HL-60/S4 (cell line): Measurements from ENCODE around the gene CELF5.

Source experiments
- in situ Hi-C: fragments of 300-500 bp; cut with MboI; formaldehyde crosslinking; loops from 2 replicates; pipeline ENCODE4 v1.14.3; 2022; ENCODE audit warnings: low sequenced_read_pairs

Gene CELF5

DNA sequence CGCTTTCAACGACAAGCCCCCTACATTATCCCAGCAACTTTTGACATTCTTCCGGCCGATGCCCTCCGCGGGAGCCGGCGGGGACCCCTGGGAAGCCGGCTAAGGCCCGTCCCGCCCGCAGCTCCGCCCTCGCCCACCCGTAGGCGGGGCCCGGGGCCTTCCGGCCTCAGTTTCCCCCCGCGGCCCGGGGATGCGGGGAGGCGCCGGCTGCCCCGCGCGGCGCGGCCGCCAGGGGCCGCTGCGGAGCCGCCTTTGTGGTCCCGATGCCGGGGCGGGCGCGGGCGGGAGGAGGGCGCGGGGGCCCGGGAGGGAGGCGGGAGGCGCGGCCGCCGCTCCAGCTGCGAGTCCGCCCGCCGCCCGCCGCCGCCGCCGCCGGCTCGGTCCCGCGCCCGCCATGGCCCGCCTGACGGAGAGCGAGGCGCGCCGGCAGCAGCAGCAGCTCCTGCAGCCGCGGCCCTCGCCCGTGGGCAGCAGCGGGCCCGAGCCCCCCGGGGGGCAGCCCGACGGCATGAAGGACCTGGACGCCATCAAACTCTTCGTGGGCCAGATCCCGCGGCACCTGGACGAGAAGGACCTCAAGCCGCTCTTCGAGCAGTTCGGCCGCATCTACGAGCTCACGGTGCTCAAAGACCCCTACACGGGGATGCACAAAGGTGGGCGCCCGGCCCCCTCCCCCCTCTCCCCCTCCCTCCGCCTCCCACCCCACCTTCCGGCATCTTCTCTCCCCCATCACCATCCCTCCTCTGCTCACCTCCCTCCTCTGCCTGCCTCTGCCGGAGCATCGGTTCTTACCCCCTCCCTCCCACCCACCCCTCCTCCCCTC is at the start of gene CELF5:
Gene CELF5 (plus strand): TSS at position 316 of the 823 bp plus-strand sequence. CDS start 79 bp downstream, at position 395.
- in situ Hi-C loops: no loop called here

- in situ Hi-C loops: no loop called here
Observed at GRCh38 chr19:3175781-3176714, 48.4 kb upstream of the CELF5 start.

DNA sequence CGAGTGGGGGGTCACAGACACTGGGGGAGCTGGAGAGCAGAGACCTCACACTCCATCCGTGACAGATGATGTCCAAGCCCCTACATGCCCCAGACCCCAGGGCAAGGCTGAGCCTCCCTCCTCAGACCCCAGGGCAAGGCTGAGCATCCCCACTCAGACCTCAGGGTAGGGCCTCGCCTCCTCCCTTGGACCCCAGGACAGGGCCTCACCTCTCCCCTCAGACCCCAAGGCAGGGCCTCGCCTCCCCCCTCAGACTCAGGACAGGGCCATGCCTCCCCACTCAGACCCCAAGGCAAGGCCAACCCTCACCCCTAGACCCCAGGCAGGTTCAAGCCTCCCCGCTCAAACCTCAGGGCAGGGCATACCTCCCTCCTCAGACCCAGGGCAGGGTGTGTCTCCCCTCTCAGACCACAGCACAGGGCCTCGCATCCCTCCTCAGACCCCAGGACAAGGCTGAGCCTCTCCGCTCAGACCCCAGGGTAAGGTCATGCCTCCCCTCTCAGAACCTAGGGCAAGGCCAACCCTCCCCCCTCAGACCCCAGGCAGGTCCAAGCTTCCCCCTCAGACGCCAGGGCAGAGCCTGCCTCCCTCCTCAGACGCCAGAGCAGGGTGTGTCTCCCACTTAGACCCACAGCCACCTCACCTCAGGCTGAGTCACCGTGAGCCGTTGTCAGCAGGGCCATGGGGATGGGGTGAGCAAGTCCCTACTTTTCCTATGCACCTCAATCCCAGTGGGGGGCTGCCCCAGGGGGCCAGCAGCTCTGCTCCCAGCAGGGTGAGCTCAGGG is 47.6 kb upstream of the CELF5 start:
- in situ Hi-C loops: no loop called here

- in situ Hi-C loops: no loop called here
Observed at GRCh38 chr19:3178377-3178972, 46.0 kb upstream of the CELF5 start, which contains the start of gene S1PR4. Gene S1PR4 (plus strand): TSS chr19:3178769. CDS start chr19:3178793, 24 bp downstream.

DNA sequence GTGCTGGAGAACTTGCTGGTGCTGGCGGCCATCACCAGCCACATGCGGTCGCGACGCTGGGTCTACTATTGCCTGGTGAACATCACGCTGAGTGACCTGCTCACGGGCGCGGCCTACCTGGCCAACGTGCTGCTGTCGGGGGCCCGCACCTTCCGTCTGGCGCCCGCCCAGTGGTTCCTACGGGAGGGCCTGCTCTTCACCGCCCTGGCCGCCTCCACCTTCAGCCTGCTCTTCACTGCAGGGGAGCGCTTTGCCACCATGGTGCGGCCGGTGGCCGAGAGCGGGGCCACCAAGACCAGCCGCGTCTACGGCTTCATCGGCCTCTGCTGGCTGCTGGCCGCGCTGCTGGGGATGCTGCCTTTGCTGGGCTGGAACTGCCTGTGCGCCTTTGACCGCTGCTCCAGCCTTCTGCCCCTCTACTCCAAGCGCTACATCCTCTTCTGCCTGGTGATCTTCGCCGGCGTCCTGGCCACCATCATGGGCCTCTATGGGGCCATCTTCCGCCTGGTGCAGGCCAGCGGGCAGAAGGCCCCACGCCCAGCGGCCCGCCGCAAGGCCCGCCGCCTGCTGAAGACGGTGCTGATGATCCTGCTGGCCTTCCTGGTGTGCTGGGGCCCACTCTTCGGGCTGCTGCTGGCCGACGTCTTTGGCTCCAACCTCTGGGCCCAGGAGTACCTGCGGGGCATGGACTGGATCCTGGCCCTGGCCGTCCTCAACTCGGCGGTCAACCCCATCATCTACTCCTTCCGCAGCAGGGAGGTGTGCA is 45.3 kb upstream of the CELF5 start:
- in situ Hi-C loops: no loop called here

DNA sequence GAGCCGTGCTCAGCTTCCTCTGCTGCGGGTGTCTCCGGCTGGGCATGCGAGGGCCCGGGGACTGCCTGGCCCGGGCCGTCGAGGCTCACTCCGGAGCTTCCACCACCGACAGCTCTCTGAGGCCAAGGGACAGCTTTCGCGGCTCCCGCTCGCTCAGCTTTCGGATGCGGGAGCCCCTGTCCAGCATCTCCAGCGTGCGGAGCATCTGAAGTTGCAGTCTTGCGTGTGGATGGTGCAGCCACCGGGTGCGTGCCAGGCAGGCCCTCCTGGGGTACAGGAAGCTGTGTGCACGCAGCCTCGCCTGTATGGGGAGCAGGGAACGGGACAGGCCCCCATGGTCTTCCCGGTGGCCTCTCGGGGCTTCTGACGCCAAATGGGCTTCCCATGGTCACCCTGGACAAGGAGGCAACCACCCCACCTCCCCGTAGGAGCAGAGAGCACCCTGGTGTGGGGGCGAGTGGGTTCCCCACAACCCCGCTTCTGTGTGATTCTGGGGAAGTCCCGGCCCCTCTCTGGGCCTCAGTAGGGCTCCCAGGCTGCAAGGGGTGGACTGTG is 44.6 kb upstream of the CELF5 start:
- in situ Hi-C loops: no loop called here

DNA sequence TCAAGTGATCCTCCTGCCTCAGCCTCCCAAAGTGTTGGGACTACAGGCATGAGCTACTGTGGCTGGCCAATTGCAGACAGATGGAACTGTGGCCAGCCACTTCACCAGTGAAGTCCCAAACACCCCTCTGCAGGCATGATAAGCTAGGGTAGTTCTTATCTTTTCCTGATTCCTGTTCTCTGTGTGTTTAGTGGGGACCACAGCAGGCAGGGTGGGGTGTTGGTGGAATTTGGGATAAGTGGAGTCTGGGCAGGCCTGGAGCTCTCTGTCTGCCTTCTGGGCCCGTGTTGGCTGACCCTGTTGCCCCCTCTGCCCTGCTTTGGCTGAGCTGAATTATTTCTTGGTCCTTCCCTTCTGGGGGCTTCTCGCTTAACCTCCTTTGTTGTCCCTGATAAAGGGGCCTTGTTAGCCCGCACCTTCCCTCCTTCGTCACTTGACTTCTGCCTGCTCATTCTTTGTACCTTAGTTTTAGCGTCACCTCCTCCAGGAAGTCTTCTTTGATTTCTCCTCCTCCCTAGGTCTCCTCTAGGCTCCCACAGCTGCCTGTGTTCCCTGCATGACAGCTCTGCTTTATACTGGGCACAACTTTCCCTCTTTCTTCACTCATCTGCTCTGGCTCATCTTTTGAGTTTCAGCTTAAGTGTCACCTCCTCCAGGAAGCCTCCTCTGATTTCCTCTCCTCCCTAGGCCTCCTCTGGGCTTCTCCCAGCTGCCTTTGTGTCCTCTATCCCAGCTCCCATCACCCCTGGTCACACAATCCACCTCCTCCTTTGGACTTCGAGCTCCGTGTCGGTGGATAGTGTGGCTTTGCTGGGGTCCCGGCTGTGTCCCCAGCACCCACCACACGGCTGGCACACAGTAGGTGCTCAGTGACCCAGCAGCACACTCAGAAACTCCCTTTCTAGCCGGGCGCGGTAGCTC is 40.5 kb upstream of the CELF5 start:
- in situ Hi-C loops: no loop called here

GRCh38 chr19:3184847-3185460 is 39.5 kb upstream of the CELF5 start:
- in situ Hi-C loops: no loop called here

- in situ Hi-C loops: no loop called here
Observed at GRCh38 chr19:3185461-3186159, 38.9 kb upstream of the CELF5 start, which contains the start of gene NCLN. Gene NCLN (plus strand): TSS chr19:3185930. CDS start chr19:3186031, 101 bp downstream.

DNA sequence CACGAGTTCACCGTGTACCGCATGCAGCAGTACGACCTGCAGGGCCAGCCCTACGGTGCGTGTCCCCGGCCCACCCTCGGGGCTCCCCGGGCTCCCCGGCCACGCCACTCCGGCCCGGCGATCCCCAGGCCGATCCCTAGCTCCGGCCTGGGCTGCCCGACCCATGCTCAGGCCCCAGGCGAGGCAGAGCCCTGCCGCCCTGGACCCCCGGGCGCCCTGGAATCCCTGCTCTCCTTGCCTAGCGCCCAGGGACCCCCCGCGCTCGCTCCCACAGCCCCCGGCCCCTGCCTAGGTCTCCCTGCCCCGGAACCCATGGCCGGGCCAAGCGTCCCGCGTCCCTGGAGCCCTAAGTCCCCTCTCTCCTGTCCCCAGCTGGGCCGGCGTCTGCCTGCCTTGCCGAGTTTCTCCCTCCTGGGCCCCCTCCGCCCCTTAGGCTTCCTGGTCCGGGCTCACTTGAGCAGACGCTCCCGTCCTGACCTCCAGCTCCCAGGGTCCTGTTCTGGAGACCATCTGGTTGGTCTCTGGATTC is 38.2 kb upstream of the CELF5 start:
- in situ Hi-C loops: no loop called here

DNA sequence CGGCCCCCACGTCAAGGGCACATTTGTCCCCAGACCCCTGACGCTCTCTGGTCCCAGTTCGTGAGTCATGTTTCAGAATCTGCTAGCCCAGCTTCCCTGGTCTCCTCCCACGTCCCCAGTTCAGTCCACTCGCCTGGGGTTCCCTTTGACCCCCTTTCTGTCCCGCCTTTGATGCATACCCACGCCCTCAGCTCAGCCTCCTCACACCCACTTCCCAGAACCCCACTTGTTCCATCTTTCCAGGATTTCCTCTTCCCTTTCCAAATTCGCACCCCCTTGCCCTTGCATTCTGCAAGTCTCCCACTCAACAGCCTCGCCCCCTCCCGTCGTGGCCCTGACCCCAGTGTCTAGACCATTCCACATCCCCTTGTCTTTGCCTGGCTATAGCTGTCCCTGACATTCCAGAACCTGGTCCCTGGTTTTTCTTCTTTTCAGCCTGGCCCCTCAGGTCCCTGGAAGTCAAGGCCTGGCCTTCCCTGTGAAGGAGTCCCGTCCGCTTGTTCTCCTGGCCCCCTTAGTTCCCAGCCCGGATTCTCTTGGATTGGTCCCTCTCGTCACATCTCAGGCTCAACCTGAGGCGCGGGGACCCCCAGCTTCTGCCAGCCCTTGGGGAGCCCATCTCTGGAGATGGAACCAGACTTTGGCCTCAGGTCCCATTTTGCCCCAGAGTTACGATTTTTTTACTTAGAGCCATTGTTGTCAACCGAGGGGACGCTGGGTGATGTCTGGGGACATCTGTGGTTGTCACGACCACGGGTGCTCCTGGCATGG is 37.4 kb upstream of the CELF5 start:
- in situ Hi-C loops: no loop called here

DNA sequence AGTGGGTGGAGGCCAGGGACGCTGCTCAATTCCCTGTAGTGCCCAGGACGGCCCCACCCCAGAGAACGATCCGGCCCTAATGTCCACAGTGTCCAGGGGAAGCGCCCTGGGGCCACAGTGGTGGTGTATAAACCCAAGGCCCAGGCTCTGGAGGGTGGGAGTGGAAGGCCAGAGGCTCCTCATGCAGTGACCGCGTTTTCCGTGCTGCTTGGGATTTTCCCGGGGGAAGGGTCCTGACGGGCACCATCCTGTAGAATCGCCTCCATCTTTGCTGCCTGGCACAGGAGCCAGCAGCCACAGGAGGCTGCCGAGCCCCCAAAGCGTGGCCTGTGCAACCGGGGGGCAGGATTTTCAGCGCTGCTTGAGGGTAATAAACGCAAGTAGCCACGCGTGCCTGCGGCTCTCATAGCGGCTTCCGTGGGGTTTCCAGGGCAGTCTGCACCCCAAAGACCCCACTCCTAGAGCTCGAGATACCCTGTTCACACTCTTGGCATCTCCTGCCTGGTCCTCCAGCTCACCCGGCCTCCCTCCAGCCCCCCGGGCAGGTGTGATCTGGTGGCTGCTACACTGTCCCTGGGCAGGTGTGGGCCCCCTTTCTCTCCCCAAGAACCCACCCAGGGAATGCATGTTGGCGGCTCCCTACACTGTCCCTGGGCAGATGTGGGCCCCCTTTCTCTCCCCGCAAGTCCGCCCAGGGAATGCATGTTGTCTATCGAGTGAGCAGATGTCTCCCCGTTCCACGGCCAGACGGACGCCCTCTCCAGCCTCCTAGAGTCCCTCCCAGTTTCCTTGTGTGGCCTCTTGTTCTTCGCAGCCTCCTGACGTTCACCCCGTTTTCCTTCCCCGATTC is 36.6 kb upstream of the CELF5 start:
- in situ Hi-C loops: no loop called here

GRCh38 chr19:3188627-3189596 is 35.5 kb upstream of the CELF5 start:
- in situ Hi-C loops: no loop called here
